SJSA1 (cell line): ENCODE measurements around the gene EEFSEC. TPM values are rescaled to one million over a fixed set of nuclear protein-coding genes. Genes with fewer than 3 reads are reported as not detected.

Experiments
- DNase-seq, 2 experiments: peaks; one replicate each; pipeline ENCODE4 v3.0.0-alpha.2; 2015 to 2020; ENCODE audit warnings: low spot score in 2 of 2, low read depth in 1 of 2
- H3K27ac ChIP-seq: fragments of 250-450 bp; sonication (Bioruptor Pico); 2 replicates; pipeline ENCODE4 v1.5.1; 2020; ENCODE audit warnings: mild to moderate bottlenecking, moderate library complexity
- H3K27me3 ChIP-seq: fragments of 250-450 bp; sonication (Bioruptor Pico); replicated peaks from 2 replicates; pipeline ENCODE4 v1.5.1; 2020; ENCODE audit warnings: mild to moderate bottlenecking, moderate library complexity
- H3K36me3 ChIP-seq: fragments of 250-450 bp; sonication (Bioruptor Pico); 2 replicates; pipeline ENCODE4 v1.5.1; 2020; ENCODE audit warnings: mild to moderate bottlenecking
- H3K4me1 ChIP-seq: fragments of 250-450 bp; sonication (Bioruptor Pico); replicated peaks from 2 replicates; pipeline ENCODE4 v1.6.1; 2021; ENCODE audit warnings: mild to moderate bottlenecking
- H3K4me3 ChIP-seq: fragments of 250-450 bp; sonication (Bioruptor Pico); 2 replicates; pipeline ENCODE4 v1.5.1; 2020; ENCODE audit warnings: mild to moderate bottlenecking
- H3K9me3 ChIP-seq: fragments of 250-450 bp; sonication (Bioruptor Pico); replicated peaks from 2 replicates; pipeline ENCODE4 v1.5.1; 2020; ENCODE audit warnings: mild to moderate bottlenecking
- total RNA-seq: library from RNA; depleted of rRNA; stranded (reverse); fragments of >200 nt; shearing (Covaris generic); gene quantifications from 2 replicates; pipeline ENCODE4 v1.2.3, GENCODE V29; 2014

Gene EEFSEC
- total RNA-seq, 1 experiment from 2014 or later = 5.5 TPM

DNA sequence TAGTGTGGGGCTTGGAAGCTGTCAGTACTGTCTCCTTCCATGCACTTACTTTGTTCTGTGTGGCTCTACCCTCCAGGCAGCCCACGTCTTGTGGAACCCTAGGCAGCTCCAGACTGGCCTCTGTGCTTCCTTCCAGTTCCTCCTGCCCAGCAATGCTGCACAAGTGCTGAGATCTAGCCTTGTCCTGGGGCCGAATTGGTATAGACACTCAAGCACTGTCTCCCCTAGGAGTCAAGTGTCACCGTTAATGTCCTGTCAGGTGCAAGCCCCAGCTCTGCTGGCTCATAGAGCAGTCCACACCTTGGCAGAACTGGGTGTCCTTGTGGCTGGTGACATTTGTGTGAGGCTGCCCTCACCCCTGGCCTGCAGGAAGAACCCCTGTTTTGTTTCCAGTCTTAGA lies 130.1 kb downstream of the EEFSEC start:
- Histone ChIP-seq H3K27ac (no peak overlapping the region), H3K36me3 (no peaks in the 10 kb centered on the region), H3K27me3 (no peaks in the 10 kb centered on the region), H3K4me3 (no peak overlapping the region), H3K4me1 (peaks cover 14% of the 10 kb centered on the region), H3K9me3 (no peaks in the 10 kb centered on the region)
- no peak for DNase-seq

DNA sequence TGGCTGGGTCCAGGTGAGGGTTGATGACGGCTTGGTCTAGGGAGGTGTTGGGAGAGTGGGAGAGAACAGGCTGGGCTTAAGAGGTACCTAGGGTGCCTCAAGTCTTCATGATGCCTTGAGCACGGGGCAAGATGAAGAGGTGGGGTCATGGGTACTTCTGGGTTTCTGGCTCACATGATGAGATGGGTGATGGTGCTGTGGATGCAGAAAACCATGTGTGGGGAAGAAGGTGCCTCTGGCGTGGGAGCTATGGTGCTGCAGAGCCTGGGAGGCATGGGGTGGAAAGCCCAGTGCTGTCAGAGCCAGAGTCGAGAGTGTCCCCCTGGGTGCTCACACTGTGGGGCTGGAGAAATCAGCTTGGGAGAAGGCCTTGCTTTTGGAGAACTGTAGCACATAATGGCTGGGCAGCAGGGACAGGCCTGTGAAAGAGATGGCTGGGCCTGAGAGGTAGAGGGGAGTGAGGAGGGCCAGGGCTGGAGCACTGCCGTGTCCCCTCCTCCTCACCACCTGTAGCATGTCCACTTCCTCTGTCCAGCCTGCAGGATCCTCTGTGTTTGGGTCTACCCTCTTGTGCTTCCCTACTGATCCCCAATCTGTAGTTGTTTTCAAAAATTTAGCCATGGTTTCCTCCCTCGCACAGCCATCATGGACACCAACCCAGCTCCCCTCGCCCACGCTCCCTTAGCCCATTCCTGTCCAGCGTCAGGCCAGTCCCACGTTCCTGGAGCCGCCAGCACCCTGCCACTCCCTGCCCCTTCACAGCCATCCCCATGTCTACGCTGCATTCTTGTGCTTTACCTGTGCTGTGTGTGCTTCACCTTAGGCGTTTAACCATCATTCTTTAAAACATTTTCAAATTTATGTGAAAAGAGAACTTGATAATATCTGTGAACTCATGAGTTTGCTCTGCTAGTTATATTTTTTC lies 132.0 kb downstream of the EEFSEC start:
- Histone ChIP-seq H3K4me1 (no peaks in the 10 kb centered on the region), H3K27me3 (no peaks in the 10 kb centered on the region), H3K36me3 (no peaks in the 10 kb centered on the region), H3K4me3 (no peak overlapping the region), H3K9me3 (no peaks in the 10 kb centered on the region), H3K27ac (no peak overlapping the region)
- no peak for DNase-seq

DNA sequence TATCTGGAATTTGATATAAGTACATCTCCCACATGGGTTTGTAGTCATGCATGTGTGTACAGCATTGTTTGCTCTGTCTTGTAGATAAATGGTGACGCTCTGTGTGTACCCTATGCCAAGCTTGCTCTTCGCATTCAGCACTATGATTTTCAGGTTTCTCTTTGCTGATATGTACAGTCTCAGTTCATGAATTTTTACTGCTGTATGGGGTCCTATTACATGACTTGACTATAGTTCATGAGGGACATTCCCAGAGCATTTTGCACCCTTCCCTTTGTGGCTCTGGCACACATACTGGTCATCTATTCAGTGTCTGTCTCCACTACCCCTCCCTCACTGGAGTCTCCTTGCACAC lies 132.7 kb downstream of the EEFSEC start:
- H3K36me3 ChIP-seq = no peaks in the 10 kb centered on the region
- no peak overlapping the region for H3K27ac ChIP-seq
- H3K4me1 ChIP-seq = no peaks in the 10 kb centered on the region
- no peaks in the 10 kb centered on the region for H3K27me3 ChIP-seq
- no peak overlapping the region for H3K4me3 ChIP-seq
- no peaks in the 10 kb centered on the region for H3K9me3 ChIP-seq
- no peak for DNase-seq

DNA sequence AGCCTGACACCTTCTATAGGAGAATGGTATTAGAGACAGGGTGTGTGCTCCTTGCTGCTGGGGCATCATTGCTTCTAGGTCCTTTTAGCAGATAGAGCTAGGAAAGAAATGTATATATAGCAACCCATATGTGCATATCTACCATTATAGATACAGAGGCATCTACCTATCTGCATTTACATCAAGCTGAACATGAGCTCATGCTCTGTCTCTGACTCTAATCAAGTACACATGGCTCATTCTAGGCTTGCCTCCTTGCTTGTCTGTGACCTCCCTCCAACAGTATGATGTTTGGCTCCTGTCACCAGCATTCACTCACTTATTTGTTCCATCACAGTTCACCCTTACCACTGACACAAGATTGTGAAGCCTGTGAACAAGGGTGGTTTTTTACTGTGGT lies 133.4 kb downstream of the EEFSEC start:
- H3K4me3 ChIP-seq = no peak overlapping the region
- H3K4me1 ChIP-seq = no peaks in the 10 kb centered on the region
- H3K36me3 ChIP-seq = no peaks in the 10 kb centered on the region
- H3K9me3 ChIP-seq = no peaks in the 10 kb centered on the region
- DNase-seq = no peak
- no peak overlapping the region for H3K27ac ChIP-seq
- no peaks in the 10 kb centered on the region for H3K27me3 ChIP-seq

DNA sequence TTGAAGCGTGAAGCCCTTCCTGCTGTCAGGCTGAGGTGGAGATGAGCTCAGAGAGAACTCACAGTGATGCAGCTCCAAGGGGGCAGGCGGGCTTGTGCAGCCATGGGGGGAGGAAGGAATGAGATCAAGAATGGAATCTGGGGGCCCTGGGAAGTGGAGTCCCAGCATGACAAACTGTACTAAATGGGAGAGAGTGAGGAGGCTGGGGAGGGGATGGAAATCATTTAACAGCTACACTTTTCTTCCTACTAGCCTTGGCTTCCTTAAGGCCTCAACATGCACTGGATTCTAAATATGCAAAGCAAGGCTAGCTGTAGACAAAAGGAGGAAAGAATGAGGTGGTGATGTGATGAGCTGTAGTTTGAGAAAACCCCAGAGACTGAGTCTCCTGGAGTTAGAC lies 133.9 kb downstream of the EEFSEC start:
- no peak overlapping the region for H3K4me3 ChIP-seq
- no peak for DNase-seq
- H3K27me3 ChIP-seq = no peaks in the 10 kb centered on the region
- no peaks in the 10 kb centered on the region for H3K9me3 ChIP-seq
- no peaks in the 10 kb centered on the region for H3K4me1 ChIP-seq
- H3K27ac ChIP-seq = no peak overlapping the region
- no peaks in the 10 kb centered on the region for H3K36me3 ChIP-seq

DNA sequence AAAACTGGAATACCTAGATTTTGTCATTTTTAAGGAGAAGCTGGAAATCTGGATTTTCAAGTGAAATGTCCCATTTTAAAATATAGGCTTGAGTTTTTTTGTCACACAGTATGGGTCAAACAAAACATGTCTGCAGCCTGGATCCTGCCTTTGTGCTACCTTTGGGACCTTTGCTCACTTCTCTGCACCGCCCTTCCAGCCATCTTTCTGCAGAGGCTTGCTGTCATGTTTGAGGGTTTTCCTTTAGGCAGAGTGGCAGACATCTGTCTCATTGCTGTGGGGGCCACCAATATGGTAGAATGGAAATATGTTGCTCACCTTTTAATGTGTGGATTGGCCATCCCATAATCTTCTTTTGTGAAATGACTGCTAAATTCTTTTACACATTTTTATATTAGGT lies 136.3 kb downstream of the EEFSEC start:
- no peaks in the 10 kb centered on the region for H3K36me3 ChIP-seq
- H3K4me3 ChIP-seq = no peak overlapping the region
- DNase-seq = no peak
- no peaks in the 10 kb centered on the region for H3K27me3 ChIP-seq
- no peaks in the 10 kb centered on the region for H3K4me1 ChIP-seq
- H3K9me3 ChIP-seq = no peaks in the 10 kb centered on the region
- no peak overlapping the region for H3K27ac ChIP-seq

DNA sequence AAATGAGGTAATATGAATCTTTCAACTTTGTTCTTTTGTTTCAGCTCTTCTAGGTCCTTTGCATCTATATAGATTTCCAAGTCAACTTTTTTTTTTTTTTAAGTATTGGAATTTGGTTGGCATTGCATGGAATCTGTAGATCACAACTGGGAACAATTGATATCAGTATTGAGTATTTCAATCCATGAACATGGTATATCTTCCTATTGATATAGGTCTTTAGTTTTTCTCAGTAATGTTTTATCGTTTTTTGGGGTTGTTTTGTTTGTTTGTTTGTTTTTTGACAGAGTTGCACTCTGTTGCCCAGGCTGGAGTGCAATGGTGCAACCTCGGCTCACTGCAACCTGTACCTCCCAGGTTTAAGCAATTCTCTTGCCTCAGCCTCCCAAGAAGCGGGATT lies 137.2 kb downstream of the EEFSEC start:
- Histone ChIP-seq H3K4me1 (no peaks in the 10 kb centered on the region), H3K9me3 (no peaks in the 10 kb centered on the region), H3K27ac (no peak overlapping the region), H3K27me3 (no peaks in the 10 kb centered on the region), H3K4me3 (no peak overlapping the region), H3K36me3 (no peaks in the 10 kb centered on the region)
- DNase-seq = no peak

DNA sequence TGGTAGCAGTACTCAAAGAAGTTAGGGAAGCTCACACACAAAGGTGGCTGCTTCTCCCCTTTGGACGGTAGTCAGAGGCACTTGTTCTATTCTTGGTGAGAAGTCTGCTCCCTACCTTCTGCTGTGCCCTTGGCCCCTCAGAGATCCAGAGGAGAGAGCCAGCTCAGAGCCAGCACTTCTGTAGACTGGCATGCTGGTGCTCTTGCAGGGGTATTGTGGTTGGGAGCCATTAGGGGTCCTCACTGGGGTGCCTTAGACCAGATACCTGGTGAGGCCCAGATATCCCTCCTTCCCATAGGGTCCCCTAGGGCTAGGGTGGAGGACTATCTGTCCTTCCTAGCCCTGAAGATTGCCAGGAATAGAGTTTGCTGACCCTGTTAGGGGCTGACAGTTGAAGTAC lies 140.6 kb downstream of the EEFSEC start:
- H3K27ac ChIP-seq = no peak overlapping the region
- H3K4me1 ChIP-seq = no peaks in the 10 kb centered on the region
- H3K36me3 ChIP-seq = no peaks in the 10 kb centered on the region
- H3K9me3 ChIP-seq = no peaks in the 10 kb centered on the region
- no peaks in the 10 kb centered on the region for H3K27me3 ChIP-seq
- no peak for DNase-seq
- H3K4me3 ChIP-seq = no peak overlapping the region

DNA sequence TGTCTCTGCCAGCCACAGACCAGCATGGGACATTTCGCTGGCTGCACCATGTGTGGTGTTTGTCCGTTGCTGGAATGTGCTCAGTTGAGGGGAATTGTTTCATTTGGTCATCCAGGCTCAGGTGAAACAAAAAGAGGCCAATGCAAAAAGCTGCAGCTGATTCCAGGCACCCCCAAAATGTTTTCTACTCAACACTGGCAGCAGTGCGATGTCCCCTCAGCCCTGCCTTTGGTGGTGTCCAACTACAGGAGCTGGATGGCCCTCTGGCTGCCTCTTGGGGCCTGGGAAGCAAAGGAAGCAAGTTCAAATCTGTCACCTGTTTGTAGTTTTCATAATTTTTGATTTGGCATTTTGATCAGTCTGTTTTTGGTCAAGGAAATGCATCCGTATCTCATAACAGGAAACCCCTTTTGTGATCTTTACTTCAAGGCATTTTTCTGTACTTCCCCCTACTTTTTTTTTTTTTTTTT lies 141.8 kb downstream of the EEFSEC start:
- no peaks in the 10 kb centered on the region for H3K27me3 ChIP-seq
- DNase-seq = no peak

DNA sequence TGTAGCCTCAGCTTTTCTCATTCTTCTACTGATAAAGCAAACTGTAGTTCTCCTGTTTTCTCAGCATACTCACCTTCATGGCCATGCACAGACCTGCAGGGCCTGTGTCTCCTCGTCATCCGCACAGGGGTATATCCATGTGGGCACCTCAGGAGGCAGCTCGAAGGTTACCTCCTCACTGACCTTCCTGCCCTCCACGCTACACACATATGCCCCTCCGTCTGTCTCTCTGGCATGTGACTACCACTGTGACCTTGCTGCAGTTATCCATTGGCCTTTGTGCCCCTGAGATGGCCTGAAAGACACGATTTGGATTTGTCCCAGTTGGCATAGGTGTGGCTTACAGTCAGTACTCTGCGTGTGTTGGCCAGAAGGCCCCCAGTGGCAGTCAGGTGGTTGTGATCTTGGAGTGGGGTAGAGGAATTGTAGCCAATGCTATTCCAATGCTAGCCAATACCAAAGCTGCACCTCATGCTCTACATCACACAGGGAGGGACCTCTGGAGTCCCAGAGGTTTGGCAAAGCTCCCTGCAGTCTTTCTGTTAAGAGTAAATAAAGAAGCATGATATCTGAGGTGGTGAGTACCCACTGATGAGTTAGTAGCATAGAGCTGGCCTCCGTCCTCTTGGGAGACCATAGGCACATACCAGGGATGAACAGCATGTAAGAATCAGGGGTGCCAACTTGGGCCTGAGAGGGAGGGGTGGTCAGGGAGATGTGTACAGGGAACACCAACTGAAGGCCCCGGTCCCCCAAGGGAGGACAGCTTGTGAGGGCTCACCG lies 143.4 kb downstream of the EEFSEC start:
- no peaks in the 10 kb centered on the region for H3K4me1 ChIP-seq
- DNase-seq = no peak

More for the DNA sequence above, 141.8 kb downstream of the EEFSEC start:
- Histone ChIP-seq H3K4me3 (no peak overlapping the region), H3K9me3 (no peaks in the 10 kb centered on the region), H3K4me1 (no peaks in the 10 kb centered on the region), H3K27ac (no peak overlapping the region), H3K36me3 (no peaks in the 10 kb centered on the region)

DNA sequence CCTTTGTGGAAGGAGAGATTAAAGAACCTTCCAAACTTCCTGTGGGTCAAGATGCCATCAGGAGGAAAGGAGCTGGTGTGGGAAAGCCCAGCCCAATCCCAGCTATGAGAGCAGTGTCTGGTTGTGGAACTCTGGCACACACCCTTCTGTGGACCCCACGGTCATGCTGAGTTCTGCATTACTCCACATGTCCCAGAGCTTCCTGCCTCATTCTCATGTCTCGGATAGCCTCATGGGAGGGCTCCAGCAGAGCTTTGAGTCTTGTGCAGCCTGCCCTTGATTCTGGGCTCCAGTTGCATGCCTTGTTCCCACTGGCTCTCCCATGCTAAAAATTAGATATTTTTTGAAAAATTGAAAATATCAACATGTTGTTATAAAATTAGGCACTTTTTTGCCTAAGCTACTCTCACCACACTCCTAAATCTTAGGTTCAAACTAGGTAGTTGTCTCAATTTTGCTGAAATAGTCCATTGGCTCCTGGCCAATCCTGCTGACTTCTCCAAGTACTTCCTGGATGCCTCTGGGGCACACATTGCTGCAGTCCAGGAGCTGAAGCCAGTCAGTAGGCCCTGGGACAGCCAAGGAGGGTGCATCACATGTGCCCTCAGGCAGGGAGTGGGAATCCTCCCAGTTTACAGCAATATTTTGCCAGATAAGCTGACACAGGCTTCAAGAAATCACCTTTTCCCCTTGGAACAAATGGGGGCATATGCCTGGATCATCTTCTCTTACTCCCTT lies 144.3 kb downstream of the EEFSEC start:
- Histone ChIP-seq H3K4me3 (no peak overlapping the region), H3K36me3 (no peaks in the 10 kb centered on the region), H3K9me3 (no peaks in the 10 kb centered on the region), H3K27ac (no peak overlapping the region), H3K27me3 (no peaks in the 10 kb centered on the region), H3K4me1 (no peaks in the 10 kb centered on the region)
- no peak for DNase-seq

More for the DNA sequence above, 143.4 kb downstream of the EEFSEC start:
- Histone ChIP-seq H3K36me3 (no peaks in the 10 kb centered on the region), H3K4me3 (no peak overlapping the region), H3K27ac (no peak overlapping the region), H3K9me3 (no peaks in the 10 kb centered on the region), H3K27me3 (no peaks in the 10 kb centered on the region)

DNA sequence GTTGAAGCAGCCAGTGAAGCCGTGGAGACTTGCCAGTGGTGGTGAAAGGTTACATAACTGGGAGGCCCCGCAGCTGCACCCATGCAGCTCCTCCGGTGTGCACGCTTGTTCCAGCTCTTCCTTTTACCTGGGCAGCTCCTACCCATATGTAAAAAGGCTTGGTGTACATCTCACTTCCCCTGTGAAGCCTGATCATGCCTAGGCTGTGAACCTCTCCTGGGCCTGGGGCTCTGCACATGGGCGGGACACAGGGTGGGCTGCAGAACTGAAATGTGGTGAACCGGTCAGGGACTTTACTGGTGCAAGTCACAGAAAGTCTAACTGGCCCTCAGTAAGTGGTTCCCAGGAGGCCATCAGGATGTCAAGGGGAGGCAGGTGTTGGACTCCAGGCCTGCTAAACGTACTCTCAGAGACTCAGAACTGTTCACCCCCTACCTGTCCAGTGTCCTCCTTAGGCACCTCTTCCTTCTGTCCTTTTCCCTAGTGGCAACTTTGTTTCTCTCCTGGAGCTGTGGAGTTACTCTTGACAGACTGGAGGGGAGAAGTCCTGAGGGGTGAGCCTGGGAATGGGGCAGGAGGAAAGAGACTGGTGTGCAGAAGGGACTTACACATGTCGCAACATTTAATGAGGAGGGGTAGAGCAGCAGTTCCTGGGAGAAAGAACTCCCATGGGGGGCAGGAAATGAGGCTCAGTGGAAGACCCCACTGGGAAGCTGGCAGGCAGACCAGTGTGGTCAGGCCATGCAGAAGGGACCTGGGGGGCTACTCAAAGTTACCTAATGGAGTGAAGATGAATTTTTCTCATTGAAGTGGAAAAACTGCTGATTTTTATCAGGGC lies 148.1 kb downstream of the EEFSEC start:
- no peak for DNase-seq
- Histone ChIP-seq H3K9me3 (no peaks in the 10 kb centered on the region), H3K4me3 (no peak overlapping the region), H3K27me3 (no peaks in the 10 kb centered on the region), H3K4me1 (no peaks in the 10 kb centered on the region), H3K27ac (no peak overlapping the region), H3K36me3 (no peaks in the 10 kb centered on the region)

DNA sequence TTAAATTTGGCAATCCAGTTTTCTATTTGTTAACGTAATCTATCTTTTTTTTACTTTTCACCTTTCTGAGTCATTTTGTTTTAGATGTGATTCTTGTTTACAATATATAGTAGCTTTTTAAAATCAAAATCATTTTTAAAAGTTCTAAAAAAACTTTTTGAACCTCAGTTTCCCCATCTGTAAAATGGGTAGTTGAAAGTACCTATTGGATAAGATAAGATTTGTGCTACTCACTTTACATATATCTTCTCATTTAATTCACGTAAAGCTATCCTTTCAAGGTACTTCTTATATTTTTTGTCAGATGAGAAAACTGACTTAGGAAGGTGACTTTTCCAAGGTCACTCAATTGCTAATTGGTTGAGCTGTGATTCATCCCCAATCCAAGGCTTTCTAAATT lies 153.2 kb downstream of the EEFSEC start:
- Histone ChIP-seq H3K4me3 (no peak overlapping the region), H3K9me3 (no peaks in the 10 kb centered on the region), H3K36me3 (no peaks in the 10 kb centered on the region), H3K27ac (no peak overlapping the region), H3K4me1 (no peaks in the 10 kb centered on the region), H3K27me3 (no peaks in the 10 kb centered on the region)
- no peak for DNase-seq
